ENCODE measurements around the gene HORMAD1.
"Not testable (repeated sequence)": the region's sequence is repeated elsewhere in the genome, so short reads cannot be mapped to it uniquely, and the experiment has no call there.

Gene HORMAD1

GRCh38 chr1:150720703-150721102 lies at the start of gene HORMAD1:
HORMAD1 (minus strand) TSS chr1:150720895; CDS start chr1:150719505, 1,390 bp downstream.
- DNase-seq (ENCODE audit: low read depth) = no peak

GRCh38 chr1:150767704-150768103 lies 47.0 kb upstream of the HORMAD1 start:
- not testable (repeated sequence) for DNase-seq (ENCODE audit: low read depth)

- not testable (repeated sequence) for DNase-seq (ENCODE audit: low read depth)
Observed at GRCh38 chr1:150765977-150766301, 45.2 kb upstream of the HORMAD1 start.

- DNase-seq (ENCODE audit: low read depth) = no peak
Observed at GRCh38 chr1:150765296-150765976, 44.7 kb upstream of the HORMAD1 start, which contains the start of gene CTSS. CTSS (minus strand) TSS chr1:150765778; CDS start chr1:150764763, 1,015 bp downstream.

- no peak for DNase-seq (ENCODE audit: low read depth)
Observed at GRCh38 chr1:150764617-150765101, 44.0 kb upstream of the HORMAD1 start.

- DNase-seq (ENCODE audit: low read depth) = no peak
Observed at GRCh38 chr1:150763018-150763417, 42.3 kb upstream of the HORMAD1 start.

- no peak for DNase-seq (ENCODE audit: low read depth)
Observed at GRCh38 chr1:150762552-150762951, 41.9 kb upstream of the HORMAD1 start.

- DNase-seq (ENCODE audit: low read depth) = no peak
Observed at GRCh38 chr1:150761801-150762200, 41.1 kb upstream of the HORMAD1 start.

- DNase-seq (ENCODE audit: low read depth) = no peak
Observed at GRCh38 chr1:150760013-150760412, 39.3 kb upstream of the HORMAD1 start.

GRCh38 chr1:150753416-150753815 lies 32.7 kb upstream of the HORMAD1 start:
- no peak for DNase-seq (ENCODE audit: low read depth)

GRCh38 chr1:150751443-150751842 lies 30.7 kb upstream of the HORMAD1 start:
- DNase-seq (ENCODE audit: low read depth) = no peak

- DNase-seq (ENCODE audit: low read depth) = no peak
Observed at GRCh38 chr1:150749720-150750311, 29.1 kb upstream of the HORMAD1 start.

GRCh38 chr1:150748878-150749719 lies 28.4 kb upstream of the HORMAD1 start:
- DNase-seq (ENCODE audit: low read depth) = no peak

- DNase-seq (ENCODE audit: low read depth) = no peak
Observed at GRCh38 chr1:150730130-150730721, 9.5 kb upstream of the HORMAD1 start.

- DNase-seq (ENCODE audit: low read depth) = no peak
Observed at GRCh38 chr1:150724336-150724735, 3.6 kb upstream of the HORMAD1 start.

- no peak for DNase-seq (ENCODE audit: low read depth)
Observed at GRCh38 chr1:150720098-150720497, 597 bp downstream of the HORMAD1 start.

- no peak for DNase-seq (ENCODE audit: low read depth)
Observed at GRCh38 chr1:150718225-150718891, 2.3 kb downstream of the HORMAD1 start.

GRCh38 chr1:150709031-150709430 lies 11.7 kb downstream of the HORMAD1 start:
- DNase-seq (ENCODE audit: low read depth) = not testable (repeated sequence)

GRCh38 chr1:150708595-150708994 lies 12.1 kb downstream of the HORMAD1 start:
- DNase-seq (ENCODE audit: low read depth) = no peak

- DNase-seq (ENCODE audit: low read depth) = no peak
Observed at GRCh38 chr1:150706091-150706490, 14.6 kb downstream of the HORMAD1 start.

- DNase-seq (ENCODE audit: low read depth) = no peak
Observed at GRCh38 chr1:150703427-150703826, 17.3 kb downstream of the HORMAD1 start.
